ENCODE measurements around the gene IL17RE.
"Not testable (repeated sequence)": the region's sequence is repeated elsewhere in the genome, so short reads cannot be mapped to it uniquely, and the experiment has no call there.

Gene IL17RE, protein sequence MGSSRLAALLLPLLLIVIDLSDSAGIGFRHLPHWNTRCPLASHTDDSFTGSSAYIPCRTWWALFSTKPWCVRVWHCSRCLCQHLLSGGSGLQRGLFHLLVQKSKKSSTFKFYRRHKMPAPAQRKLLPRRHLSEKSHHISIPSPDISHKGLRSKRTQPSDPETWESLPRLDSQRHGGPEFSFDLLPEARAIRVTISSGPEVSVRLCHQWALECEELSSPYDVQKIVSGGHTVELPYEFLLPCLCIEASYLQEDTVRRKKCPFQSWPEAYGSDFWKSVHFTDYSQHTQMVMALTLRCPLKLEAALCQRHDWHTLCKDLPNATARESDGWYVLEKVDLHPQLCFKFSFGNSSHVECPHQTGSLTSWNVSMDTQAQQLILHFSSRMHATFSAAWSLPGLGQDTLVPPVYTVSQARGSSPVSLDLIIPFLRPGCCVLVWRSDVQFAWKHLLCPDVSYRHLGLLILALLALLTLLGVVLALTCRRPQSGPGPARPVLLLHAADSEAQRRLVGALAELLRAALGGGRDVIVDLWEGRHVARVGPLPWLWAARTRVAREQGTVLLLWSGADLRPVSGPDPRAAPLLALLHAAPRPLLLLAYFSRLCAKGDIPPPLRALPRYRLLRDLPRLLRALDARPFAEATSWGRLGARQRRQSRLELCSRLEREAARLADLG

GRCh38 chr3:9902372-9903237 is at the start of gene IL17RE:
Gene IL17RE, plus strand, starts transcription at chr3:9902848. Its CDS starts 85 bp downstream, at chr3:9902933.
- H3K27me3 ChIP-seq (ENCODE audit: insufficient read depth, poor library complexity, severe bottlenecking) = no peaks in the 10 kb centered on the region
- no peaks in the 10 kb centered on the region for H3K9me3 ChIP-seq (ENCODE audit: severe bottlenecking)
- peaks cover 31% of the 10 kb centered on the region for H3K4me1 ChIP-seq (ENCODE audit: insufficient read depth, poor library complexity, severe bottlenecking)
- DNase-seq (ENCODE audit: low spot score) (no peak), ATAC-seq (ENCODE audit: low read depth) (peak; percentile 69)
- peak within 1 kb of the TSS; percentile 51 for H3K27ac ChIP-seq (ENCODE audit: poor library complexity, severe bottlenecking)
- H3K36me3 ChIP-seq (ENCODE audit: low read depth) = no peaks in the 10 kb centered on the region
- TF ChIP-seq, protein P1, sequence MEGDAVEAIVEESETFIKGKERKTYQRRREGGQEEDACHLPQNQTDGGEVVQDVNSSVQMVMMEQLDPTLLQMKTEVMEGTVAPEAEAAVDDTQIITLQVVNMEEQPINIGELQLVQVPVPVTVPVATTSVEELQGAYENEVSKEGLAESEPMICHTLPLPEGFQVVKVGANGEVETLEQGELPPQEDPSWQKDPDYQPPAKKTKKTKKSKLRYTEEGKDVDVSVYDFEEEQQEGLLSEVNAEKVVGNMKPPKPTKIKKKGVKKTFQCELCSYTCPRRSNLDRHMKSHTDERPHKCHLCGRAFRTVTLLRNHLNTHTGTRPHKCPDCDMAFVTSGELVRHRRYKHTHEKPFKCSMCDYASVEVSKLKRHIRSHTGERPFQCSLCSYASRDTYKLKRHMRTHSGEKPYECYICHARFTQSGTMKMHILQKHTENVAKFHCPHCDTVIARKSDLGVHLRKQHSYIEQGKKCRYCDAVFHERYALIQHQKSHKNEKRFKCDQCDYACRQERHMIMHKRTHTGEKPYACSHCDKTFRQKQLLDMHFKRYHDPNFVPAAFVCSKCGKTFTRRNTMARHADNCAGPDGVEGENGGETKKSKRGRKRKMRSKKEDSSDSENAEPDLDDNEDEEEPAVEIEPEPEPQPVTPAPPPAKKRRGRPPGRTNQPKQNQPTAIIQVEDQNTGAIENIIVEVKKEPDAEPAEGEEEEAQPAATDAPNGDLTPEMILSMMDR (IDR thresholded peaks at IDR 0.05; ENCODE audit: poor library complexity, severe bottlenecking) = no peak
- peak within 1 kb of the TSS; percentile 16 for H3K4me3 ChIP-seq (ENCODE audit: severe bottlenecking)

GRCh38 chr3:9854291-9854940 is 48.2 kb upstream of the IL17RE start:
- H3K36me3 ChIP-seq (ENCODE audit: low read depth); H3K27me3 ChIP-seq (ENCODE audit: insufficient read depth, poor library complexity, severe bottlenecking); H3K9me3 ChIP-seq (ENCODE audit: severe bottlenecking); H3K27ac ChIP-seq (ENCODE audit: poor library complexity, severe bottlenecking); DNase-seq (ENCODE audit: low spot score); H3K4me1 ChIP-seq (ENCODE audit: insufficient read depth, poor library complexity, severe bottlenecking); H3K4me3 ChIP-seq (ENCODE audit: severe bottlenecking); ATAC-seq (ENCODE audit: low read depth): not testable (repeated sequence)

- no peak for ATAC-seq (ENCODE audit: low read depth)
- Histone ChIP-seq H3K27ac (ENCODE audit: poor library complexity, severe bottlenecking) (no peak overlapping the region), H3K4me3 (ENCODE audit: severe bottlenecking) (no peak overlapping the region), H3K36me3 (ENCODE audit: low read depth) (no peaks in the 10 kb centered on the region), H3K4me1 (ENCODE audit: insufficient read depth, poor library complexity, severe bottlenecking) (no peaks in the 10 kb centered on the region), H3K27me3 (ENCODE audit: insufficient read depth, poor library complexity, severe bottlenecking) (no peaks in the 10 kb centered on the region), H3K9me3 (ENCODE audit: severe bottlenecking) (no peaks in the 10 kb centered on the region)
- TF ChIP-seq, protein P1 (IDR thresholded peaks at IDR 0.05; ENCODE audit: poor library complexity, severe bottlenecking) = no peak
- DNase-seq (ENCODE audit: low spot score) = no peak
Observed at GRCh38 chr3:9855594-9855993, 47.1 kb upstream of the IL17RE start.

DNA sequence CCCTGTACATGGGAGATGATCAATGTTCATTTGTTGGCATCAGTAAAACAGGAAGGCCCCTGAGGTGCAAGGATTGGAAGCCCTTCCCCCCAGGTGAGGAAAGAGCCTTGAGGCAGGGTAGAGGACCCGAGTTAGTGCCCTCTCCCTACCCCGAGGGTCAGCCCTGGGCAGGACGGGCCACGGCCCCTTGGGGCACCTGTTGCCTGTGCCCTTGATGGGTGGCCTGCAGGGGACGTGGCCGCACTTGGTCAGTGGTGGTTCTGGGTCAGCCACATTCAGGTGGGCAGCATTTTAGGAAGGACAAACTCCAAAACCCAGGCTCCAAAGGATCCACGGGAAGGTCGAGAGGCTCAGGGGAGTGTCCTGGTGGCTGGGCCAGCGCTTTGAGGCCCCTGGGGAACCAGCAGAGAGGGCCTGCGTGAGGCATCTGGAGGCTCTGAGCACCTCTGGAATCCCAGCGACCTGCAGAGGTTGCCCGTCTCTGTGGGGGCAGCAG is 43.1 kb upstream of the IL17RE start:
- TF ChIP-seq, protein P1 (IDR thresholded peaks at IDR 0.05; ENCODE audit: poor library complexity, severe bottlenecking) = no peak
- DNase-seq (ENCODE audit: low spot score) (no peak), ATAC-seq (ENCODE audit: low read depth) (no peak)
- Histone ChIP-seq H3K27ac (ENCODE audit: poor library complexity, severe bottlenecking) (no peak overlapping the region), H3K4me1 (ENCODE audit: insufficient read depth, poor library complexity, severe bottlenecking) (peaks cover 6% of the 10 kb centered on the region), H3K4me3 (ENCODE audit: severe bottlenecking) (no peak overlapping the region), H3K27me3 (ENCODE audit: insufficient read depth, poor library complexity, severe bottlenecking) (no peaks in the 10 kb centered on the region), H3K36me3 (ENCODE audit: low read depth) (no peaks in the 10 kb centered on the region), H3K9me3 (ENCODE audit: severe bottlenecking) (no peaks in the 10 kb centered on the region)
